Measurements from ENCODE around the gene CAD. TPM values are rescaled to one million over a fixed set of nuclear protein-coding genes. Genes with fewer than 3 reads are reported as not detected.
A peak's percentile ranks its signal among the peaks of the same experiment; 100 is the strongest.

The CAD gene
- total RNA-seq, 2 experiments from 2014 or later, result 132 to 173 TPM

DNA sequence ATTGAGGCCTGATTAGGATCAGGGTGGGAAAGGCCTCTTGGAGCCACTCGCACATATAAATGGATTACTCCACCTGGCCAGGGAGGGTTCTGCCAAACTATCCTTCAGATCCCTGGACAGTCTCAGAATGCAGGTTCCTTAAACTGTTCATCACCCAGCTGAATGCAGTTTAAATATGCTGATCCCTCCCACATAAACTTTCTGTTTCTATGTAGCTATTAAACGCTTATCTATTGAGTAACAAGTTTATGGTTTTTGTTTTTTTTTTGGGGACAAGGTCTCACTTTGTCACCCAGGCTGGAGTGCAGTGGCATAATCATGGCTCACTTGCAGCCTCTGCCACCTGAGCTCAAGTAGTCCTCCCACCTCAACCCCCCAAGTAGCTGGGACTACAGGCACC, 1.9 kb downstream of the CAD start:
- peaks cover 90% of the 10 kb centered on the region for H3K36me3 ChIP-seq (ENCODE audit: insufficient read depth, low read length)
- DNase-seq (ENCODE audit: low spot score), result no peak
- no TSS peak for BruUV-seq (replicated peaks)
- ChIA-PET POLR2A (interaction anchor here (0.6 to 2.1 kb wide), 10 partner anchors 11 to 131 kb away, joined by 3 to 15 read pairs (median 3); partner anchors contain the start of gene MPV17), CTCF (ENCODE audit: unreplicated experiment) (interaction anchor here (0.5 to 1.2 kb wide), 4 partner anchors 13 to 258 kb away, joined by 3 read pairs; no protein-coding TSS in a partner anchor)
- peaks cover 30% of the 10 kb centered on the region for H3K4me1 ChIP-seq (ENCODE audit: insufficient read depth, low read length, poor library complexity, severe bottlenecking)
- H3K27ac ChIP-seq (ENCODE audit: low read depth, low read length, poor library complexity, severe bottlenecking), result peak overlapping the region; percentile 77
- no peak for TF ChIP-seq EZH2phosphoT487 (IDR thresholded peaks at IDR 0.05; ENCODE audit: borderline replicate concordance, low read depth, low read length)
- TF ChIP-seq, protein P1, sequence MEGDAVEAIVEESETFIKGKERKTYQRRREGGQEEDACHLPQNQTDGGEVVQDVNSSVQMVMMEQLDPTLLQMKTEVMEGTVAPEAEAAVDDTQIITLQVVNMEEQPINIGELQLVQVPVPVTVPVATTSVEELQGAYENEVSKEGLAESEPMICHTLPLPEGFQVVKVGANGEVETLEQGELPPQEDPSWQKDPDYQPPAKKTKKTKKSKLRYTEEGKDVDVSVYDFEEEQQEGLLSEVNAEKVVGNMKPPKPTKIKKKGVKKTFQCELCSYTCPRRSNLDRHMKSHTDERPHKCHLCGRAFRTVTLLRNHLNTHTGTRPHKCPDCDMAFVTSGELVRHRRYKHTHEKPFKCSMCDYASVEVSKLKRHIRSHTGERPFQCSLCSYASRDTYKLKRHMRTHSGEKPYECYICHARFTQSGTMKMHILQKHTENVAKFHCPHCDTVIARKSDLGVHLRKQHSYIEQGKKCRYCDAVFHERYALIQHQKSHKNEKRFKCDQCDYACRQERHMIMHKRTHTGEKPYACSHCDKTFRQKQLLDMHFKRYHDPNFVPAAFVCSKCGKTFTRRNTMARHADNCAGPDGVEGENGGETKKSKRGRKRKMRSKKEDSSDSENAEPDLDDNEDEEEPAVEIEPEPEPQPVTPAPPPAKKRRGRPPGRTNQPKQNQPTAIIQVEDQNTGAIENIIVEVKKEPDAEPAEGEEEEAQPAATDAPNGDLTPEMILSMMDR (conservative IDR thresholded peaks at IDR 0.05; ENCODE audit: low read length), result no peak
- H3K9me2 ChIP-seq (ENCODE audit: insufficient read depth, low read length), result no peaks in the 10 kb centered on the region
- intact Hi-C loops (cut with micrococcal nuclease; ENCODE audit: unreplicated experiment), result no loop called here
- no peaks in the 10 kb centered on the region for H3K9me3 ChIP-seq (ENCODE audit: low read length)
- H2AFZ ChIP-seq (ENCODE audit: low read length), result no peak overlapping the region
- peak overlapping the region; percentile 99 for H3K4me2 ChIP-seq (ENCODE audit: low read length)
- H3K4me3 ChIP-seq (ENCODE audit: low read depth, low read length, poor library complexity, severe bottlenecking), result peak overlapping the region; percentile 86
- peaks cover 46% of the 10 kb centered on the region for H3K79me2 ChIP-seq (ENCODE audit: insufficient read depth, low read depth, low read length)
- H4K20me1 ChIP-seq (ENCODE audit: insufficient read depth, low read length), result no peaks in the 10 kb centered on the region

DNA sequence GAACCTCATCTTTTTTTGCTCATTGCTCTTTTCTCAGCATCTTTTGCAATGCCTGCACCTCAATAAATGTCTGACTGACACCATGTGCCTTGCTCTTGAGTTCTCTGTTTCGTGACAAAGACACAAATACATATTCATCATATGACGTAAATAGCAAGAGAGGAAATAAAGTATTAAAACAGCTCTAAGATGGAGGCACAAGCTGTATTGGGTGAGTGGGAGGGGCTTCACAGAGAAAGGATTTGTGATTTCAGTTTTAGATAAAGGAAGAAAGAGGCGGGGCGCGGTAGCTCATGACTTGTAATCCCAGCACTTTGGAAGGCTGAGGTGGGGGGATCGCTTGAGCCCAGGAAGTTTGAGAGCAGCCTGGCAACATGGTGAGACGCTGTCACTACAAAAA, 2.9 kb downstream of the CAD start:
- Histone ChIP-seq H3K27ac (ENCODE audit: low read depth, low read length, poor library complexity, severe bottlenecking) (no peak overlapping the region), H3K4me2 (ENCODE audit: low read length) (peak overlapping the region; percentile 7; the same call in 1 of the 2 replicates), H4K20me1 (ENCODE audit: insufficient read depth, low read length) (no peaks in the 10 kb centered on the region), H3K4me1 (ENCODE audit: insufficient read depth, low read length, poor library complexity, severe bottlenecking) (peaks cover 30% of the 10 kb centered on the region), H3K4me3 (ENCODE audit: low read depth, low read length, poor library complexity, severe bottlenecking) (no peak overlapping the region), H3K9me2 (ENCODE audit: insufficient read depth, low read length) (no peaks in the 10 kb centered on the region), H2AFZ (ENCODE audit: low read length) (no peak overlapping the region), H3K79me2 (ENCODE audit: insufficient read depth, low read depth, low read length) (peaks cover 43% of the 10 kb centered on the region), H3K9me3 (ENCODE audit: low read length) (no peaks in the 10 kb centered on the region), H3K36me3 (ENCODE audit: insufficient read depth, low read length) (peaks cover 92% of the 10 kb centered on the region)
- ChIA-PET CTCF (ENCODE audit: unreplicated experiment) (no interaction called here), POLR2A (interaction anchor here (0.5 to 2.1 kb wide), 5 partner anchors 10 to 741 kb away, joined by 3 to 15 read pairs (median 4); no protein-coding TSS in a partner anchor)
- intact Hi-C loops (cut with micrococcal nuclease; ENCODE audit: unreplicated experiment), result no loop called here
- DNase-seq (ENCODE audit: low spot score), result no peak
- BruUV-seq (replicated peaks), result no TSS peak
- no peak for TF ChIP-seq EZH2phosphoT487 (IDR thresholded peaks at IDR 0.05; ENCODE audit: borderline replicate concordance, low read depth, low read length)
- TF ChIP-seq, protein P1 (conservative IDR thresholded peaks at IDR 0.05; ENCODE audit: low read length), result no peak

DNA sequence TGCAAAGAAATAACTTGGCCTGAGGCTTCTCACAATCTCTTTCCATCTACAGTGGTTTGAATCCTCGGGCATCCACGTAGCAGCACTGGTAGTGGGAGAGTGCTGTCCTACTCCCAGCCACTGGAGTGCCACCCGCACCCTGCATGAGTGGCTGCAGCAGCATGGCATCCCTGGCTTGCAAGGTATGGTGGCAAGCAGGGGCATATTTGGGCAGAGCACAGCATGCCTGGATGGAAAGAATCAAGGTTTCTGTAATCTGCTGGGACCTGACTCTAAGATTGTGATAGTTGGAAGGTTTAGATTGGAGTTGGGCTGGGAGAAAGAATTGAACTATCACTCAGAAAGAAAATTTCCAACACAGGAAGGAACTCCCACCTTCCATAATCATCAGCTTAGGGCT, 4.0 kb downstream of the CAD start:
- Histone ChIP-seq H2AFZ (ENCODE audit: low read length) (no peak overlapping the region), H4K20me1 (ENCODE audit: insufficient read depth, low read length) (no peaks in the 10 kb centered on the region; the same call in 1 of the 2 replicates), H3K4me2 (ENCODE audit: low read length) (no peak overlapping the region), H3K4me3 (ENCODE audit: low read depth, low read length, poor library complexity, severe bottlenecking) (no peak overlapping the region), H3K36me3 (ENCODE audit: insufficient read depth, low read length) (peaks cover 95% of the 10 kb centered on the region), H3K4me1 (ENCODE audit: insufficient read depth, low read length, poor library complexity, severe bottlenecking) (peaks cover 30% of the 10 kb centered on the region), H3K79me2 (ENCODE audit: insufficient read depth, low read depth, low read length) (peaks cover 43% of the 10 kb centered on the region), H3K9me2 (ENCODE audit: insufficient read depth, low read length) (no peaks in the 10 kb centered on the region), H3K9me3 (ENCODE audit: low read length) (no peaks in the 10 kb centered on the region), H3K27ac (ENCODE audit: low read depth, low read length, poor library complexity, severe bottlenecking) (no peak overlapping the region)
- TF ChIP-seq, protein P1 (conservative IDR thresholded peaks at IDR 0.05; ENCODE audit: low read length), result no peak
- no peak for TF ChIP-seq EZH2phosphoT487 (IDR thresholded peaks at IDR 0.05; ENCODE audit: borderline replicate concordance, low read depth, low read length)
- no peak for DNase-seq (ENCODE audit: low spot score)
- POLR2A ChIA-PET, result interaction anchor here (0.7 to 0.9 kb wide), 2 partner anchors 9 to 58 kb away, joined by 3 read pairs; no protein-coding TSS in a partner anchor
- CTCF ChIA-PET (ENCODE audit: unreplicated experiment), result no interaction called here
- BruUV-seq (replicated peaks), result no TSS peak
- intact Hi-C loops (cut with micrococcal nuclease; ENCODE audit: unreplicated experiment), result no loop called here

All from OCI-LY7 (cell line).